ENCODE data around the gene TMOD4.

TMOD4 gene

DNA sequence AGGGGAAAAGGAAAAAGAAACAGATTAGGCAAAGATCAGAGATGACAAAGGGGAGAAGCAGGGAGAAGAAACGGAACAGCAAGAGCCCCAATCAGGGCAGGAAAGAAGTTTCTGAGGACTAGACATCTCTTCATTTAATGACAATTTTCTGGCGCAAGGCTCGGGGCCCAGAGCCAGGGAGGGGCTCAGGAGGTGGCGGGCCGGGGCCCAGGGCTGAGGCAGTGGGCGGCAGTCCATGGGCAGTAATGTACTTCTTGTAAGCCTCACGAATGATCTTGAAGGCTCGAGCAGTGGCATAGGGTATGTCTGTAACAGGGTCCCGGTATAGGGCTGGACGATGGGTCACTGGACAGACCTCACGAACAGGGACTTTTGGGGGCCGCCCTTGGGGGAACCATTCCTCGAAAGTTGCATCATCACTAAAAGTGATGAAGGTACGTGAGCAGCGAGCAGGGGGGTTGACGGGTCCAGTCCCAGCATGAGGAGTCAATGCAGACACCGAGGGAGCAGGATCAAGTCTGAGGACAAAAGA, 799 bp upstream of the TMOD4 start:
- TF ChIP-seq, protein P1, sequence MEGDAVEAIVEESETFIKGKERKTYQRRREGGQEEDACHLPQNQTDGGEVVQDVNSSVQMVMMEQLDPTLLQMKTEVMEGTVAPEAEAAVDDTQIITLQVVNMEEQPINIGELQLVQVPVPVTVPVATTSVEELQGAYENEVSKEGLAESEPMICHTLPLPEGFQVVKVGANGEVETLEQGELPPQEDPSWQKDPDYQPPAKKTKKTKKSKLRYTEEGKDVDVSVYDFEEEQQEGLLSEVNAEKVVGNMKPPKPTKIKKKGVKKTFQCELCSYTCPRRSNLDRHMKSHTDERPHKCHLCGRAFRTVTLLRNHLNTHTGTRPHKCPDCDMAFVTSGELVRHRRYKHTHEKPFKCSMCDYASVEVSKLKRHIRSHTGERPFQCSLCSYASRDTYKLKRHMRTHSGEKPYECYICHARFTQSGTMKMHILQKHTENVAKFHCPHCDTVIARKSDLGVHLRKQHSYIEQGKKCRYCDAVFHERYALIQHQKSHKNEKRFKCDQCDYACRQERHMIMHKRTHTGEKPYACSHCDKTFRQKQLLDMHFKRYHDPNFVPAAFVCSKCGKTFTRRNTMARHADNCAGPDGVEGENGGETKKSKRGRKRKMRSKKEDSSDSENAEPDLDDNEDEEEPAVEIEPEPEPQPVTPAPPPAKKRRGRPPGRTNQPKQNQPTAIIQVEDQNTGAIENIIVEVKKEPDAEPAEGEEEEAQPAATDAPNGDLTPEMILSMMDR (IDR thresholded peaks at IDR 0.05; ENCODE audit: low read depth, low read length): no peak
- H3K36me3 ChIP-seq: peaks cover 47% of the 10 kb centered on the region
- H3K4me3 ChIP-seq (ENCODE audit: low read depth, low read length): no peak overlapping the region
- H3K4me1 ChIP-seq: no peaks in the 10 kb centered on the region
- H3K27me3 ChIP-seq: no peaks in the 10 kb centered on the region
- H3K9me3 ChIP-seq: no peaks in the 10 kb centered on the region; the same call in 1 of the 2 replicates
- no peak for DNase-seq

GRCh38 chr1:151175041-151175741, 590 bp downstream of the TMOD4 start:
- Histone ChIP-seq H3K4me1 (no peaks in the 10 kb centered on the region), H3K9me3 (no peaks in the 10 kb centered on the region; the same call in 1 of the 2 replicates), H3K4me3 (ENCODE audit: low read depth, low read length) (no peak overlapping the region), H3K36me3 (peaks cover 38% of the 10 kb centered on the region), H3K27me3 (no peaks in the 10 kb centered on the region)
- TF ChIP-seq, protein P1 (IDR thresholded peaks at IDR 0.05; ENCODE audit: low read depth, low read length): no peak
- DNase-seq: no peak

DNA sequence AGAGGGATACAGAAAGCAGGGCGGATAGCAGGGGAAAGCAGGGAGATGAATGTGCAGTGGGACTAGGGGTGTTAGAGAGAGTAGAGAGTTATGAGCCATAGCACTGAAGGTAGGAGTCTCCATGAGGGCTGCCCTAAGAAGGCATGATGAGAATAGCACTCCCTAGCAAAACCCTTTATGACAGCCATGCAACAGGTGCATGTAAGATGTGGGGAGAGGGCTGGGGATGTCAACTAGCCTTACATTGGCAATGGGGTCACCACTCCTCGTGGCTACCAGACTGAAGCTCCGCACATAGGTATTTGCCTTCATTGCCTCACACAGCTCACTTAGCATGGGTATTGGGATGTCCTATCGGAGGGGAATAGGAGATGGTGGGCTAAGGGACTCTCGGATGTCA, 4.6 kb downstream of the TMOD4 start:
- no peaks in the 10 kb centered on the region for H3K27me3 ChIP-seq
- no peak overlapping the region for H3K4me3 ChIP-seq (ENCODE audit: low read depth, low read length)
- H3K9me3 ChIP-seq: no peaks in the 10 kb centered on the region
- TF ChIP-seq, protein P1 (IDR thresholded peaks at IDR 0.05; ENCODE audit: low read depth, low read length): no peak
- DNase-seq: no peak
- H3K4me1 ChIP-seq: no peaks in the 10 kb centered on the region
- H3K36me3 ChIP-seq: peaks cover 21% of the 10 kb centered on the region

DNA sequence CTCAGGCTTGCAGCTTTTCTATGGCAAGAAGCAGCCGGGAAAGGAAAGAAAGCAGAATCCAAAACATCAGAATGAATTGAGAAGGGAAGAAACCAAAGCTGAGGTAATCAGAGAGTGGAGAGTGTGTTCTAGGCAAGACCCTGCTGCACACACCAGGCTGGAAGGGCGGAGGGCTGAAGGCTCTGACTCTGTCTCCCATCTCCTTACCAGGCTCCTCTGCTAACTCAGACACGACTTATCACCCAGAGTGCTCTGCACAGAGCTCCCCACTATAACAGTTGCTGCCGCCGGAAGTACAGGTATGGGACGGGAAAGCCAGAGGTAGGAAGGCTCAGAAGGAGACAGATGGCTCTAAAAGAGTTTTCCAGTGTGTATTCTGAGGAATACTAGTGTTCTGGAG, 8.7 kb downstream of the TMOD4 start:
- no peaks in the 10 kb centered on the region for H3K27me3 ChIP-seq
- H3K4me3 ChIP-seq (ENCODE audit: low read depth, low read length): peak overlapping the region; percentile 89
- no peaks in the 10 kb centered on the region for H3K9me3 ChIP-seq
- peaks cover 11% of the 10 kb centered on the region for H3K36me3 ChIP-seq
- DNase-seq: no peak
- H3K4me1 ChIP-seq: no peaks in the 10 kb centered on the region; the same call in 1 of the 2 replicates
- TF ChIP-seq, protein P1 (IDR thresholded peaks at IDR 0.05; ENCODE audit: low read depth, low read length): no peak

DNA sequence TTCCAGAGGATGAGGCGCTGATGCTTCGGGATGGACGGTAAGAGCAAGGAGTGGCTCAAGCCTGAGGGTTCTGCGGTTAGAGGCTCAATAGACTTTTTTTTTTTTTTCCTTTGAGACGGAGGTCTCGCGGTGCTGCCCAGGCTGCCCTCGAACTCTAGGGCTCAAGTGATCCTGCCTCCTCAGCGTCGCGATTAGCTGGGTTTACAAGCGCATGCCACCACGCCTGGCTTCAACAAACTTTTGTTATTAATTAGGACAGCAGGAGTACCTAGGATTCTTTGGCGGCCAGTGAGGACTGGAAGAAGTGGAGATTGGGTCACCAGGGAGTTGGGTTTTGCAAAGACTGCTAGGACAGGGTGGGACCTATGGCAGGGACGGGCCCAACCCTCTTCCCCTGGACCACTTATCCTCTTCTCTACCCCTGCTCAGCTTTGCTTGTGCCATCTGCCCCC, 9.2 kb downstream of the TMOD4 start:
- no peaks in the 10 kb centered on the region for H3K27me3 ChIP-seq
- TF ChIP-seq, protein P1 (IDR thresholded peaks at IDR 0.05; ENCODE audit: low read depth, low read length): no peak
- peaks cover 13% of the 10 kb centered on the region for H3K36me3 ChIP-seq
- DNase-seq: no peak
- H3K4me3 ChIP-seq (ENCODE audit: low read depth, low read length): peak overlapping the region; percentile 89
- H3K4me1 ChIP-seq: no peaks in the 10 kb centered on the region; the same call in 1 of the 2 replicates
- no peaks in the 10 kb centered on the region for H3K9me3 ChIP-seq

All from BE2C (cell line).